Fibroblast of mammary gland (primary cell): Measurements from ENCODE around the gene MRPL42.

Experiments used
- DNase-seq: peaks from one replicate; pipeline ENCODE4 v3.0.0-alpha.2; 2010; ENCODE audit warnings: low read depth
- H3K4me3 ChIP-seq: 2 replicates; pipeline ENCODE4 v1.5.1; 2011; ENCODE audit warnings: low read depth, mild to moderate bottlenecking, low read length, moderate library complexity; ENCODE audit not compliant: control insufficient read depth
- TF ChIP-seq, protein P1 (sequence below): conservative IDR thresholded peaks from 2 replicates; pipeline ENCODE4 v1.5.1; 2011; ENCODE audit warnings: low read depth, low read length, inconsistent platforms; ENCODE audit not compliant: control insufficient read depth, insufficient read depth

MRPL42 gene

DNA sequence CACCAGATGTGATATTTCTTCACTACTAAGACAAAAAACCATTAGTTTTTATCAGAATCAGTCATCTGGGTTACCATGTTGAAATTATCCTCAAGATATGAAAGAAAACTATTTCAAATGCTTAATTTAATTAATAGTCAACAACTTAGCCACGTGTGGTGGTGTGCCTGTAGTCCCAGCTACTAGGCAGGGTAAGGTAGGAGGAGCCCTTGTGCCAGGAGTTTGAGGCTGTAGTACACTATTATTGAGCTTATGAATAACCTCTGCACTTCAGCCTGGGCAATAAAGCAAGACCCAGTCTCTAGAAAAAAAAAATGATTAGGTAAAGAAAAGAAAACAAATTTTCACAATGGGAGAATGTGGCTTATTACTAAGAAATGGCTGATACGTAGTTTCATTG lies 33.4 kb downstream of the MRPL42 start:
- TF ChIP-seq, protein P1, sequence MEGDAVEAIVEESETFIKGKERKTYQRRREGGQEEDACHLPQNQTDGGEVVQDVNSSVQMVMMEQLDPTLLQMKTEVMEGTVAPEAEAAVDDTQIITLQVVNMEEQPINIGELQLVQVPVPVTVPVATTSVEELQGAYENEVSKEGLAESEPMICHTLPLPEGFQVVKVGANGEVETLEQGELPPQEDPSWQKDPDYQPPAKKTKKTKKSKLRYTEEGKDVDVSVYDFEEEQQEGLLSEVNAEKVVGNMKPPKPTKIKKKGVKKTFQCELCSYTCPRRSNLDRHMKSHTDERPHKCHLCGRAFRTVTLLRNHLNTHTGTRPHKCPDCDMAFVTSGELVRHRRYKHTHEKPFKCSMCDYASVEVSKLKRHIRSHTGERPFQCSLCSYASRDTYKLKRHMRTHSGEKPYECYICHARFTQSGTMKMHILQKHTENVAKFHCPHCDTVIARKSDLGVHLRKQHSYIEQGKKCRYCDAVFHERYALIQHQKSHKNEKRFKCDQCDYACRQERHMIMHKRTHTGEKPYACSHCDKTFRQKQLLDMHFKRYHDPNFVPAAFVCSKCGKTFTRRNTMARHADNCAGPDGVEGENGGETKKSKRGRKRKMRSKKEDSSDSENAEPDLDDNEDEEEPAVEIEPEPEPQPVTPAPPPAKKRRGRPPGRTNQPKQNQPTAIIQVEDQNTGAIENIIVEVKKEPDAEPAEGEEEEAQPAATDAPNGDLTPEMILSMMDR, result no peak
- no peak for DNase-seq

DNA sequence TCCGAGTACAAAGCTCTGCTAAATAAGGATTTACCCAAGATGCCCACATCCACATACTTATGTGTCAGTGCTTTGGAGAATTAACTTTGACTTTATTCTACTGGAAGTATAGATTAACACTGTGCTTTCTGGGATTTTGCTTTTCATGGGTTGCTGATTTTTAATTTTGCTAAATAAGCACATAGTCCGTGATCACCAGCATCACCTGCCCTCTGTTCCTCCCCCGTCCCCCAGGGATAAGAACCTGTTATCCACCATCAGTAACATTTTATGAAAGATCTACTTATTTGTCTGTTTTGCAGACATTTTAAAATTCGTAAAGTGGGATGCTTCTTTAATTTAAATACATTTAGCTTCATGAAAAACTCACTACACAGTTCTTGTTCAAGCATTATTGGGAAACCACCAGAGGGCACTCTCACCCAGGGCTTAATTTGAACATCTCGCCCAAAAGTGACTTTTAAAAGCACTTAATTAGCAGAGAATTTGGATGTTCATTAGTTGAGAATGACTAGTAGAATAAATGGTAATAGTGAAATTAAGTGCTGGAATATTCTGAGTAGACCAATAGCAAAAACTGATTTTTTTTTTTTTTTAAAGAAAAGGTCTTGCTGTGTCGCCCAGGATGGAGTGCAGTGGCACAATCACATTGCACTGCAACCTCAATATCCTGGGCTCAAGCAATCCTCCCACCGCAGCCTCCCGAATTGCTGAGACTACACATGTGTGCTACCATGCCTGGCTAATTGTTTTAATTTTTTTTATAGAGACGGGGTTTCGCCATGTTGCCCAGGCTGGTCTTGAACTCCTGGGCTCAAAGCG lies 35.7 kb downstream of the MRPL42 start:
- TF ChIP-seq, protein P1, result peak; percentile 80
- H3K4me3 ChIP-seq, result no peak overlapping the region
- peak; percentile 55 for DNase-seq

More for the DNA sequence above, 33.4 kb downstream of the MRPL42 start:
- H3K4me3 ChIP-seq, result no peak overlapping the region

DNA sequence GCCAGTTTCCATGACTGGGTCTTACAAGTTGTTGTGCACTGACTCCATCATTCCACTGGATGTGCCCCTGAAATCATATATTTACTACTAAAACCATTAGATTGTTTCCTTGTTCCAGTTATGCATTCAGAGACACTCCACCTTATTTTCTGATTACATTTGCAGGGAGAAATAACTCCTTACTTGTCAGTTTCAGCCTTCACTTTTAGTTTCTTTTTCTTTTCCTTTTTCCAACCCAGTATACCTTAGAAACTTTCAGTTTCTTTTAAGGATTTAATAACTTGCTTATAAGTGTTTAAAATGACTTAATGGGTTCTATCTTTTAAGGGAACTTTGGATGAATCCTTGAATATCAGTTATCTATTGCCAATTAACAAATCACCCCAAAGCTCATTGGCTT lies 39.9 kb downstream of the MRPL42 start:
- H3K4me3 ChIP-seq, result no peak overlapping the region
- DNase-seq, result no peak
- TF ChIP-seq, protein P1, result no peak

DNA sequence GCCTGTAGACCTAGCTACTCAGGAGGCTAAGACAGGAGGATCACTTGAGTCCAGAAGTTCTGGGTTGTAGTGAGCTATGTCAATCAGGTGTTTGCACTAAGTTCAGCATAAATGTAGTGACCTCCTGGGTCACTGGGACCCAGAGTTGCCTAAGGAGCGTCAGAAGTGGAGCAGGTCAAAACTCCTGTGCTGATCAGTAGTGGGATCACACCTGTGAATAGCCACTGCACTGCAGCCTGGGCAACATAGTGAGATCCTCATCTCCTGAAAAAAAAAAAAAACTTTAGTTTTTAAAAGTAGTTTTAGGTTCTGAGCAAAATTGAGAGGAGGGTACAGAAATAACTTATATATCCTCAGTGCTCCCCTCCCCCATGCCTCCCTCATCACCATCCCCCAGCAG lies 42.2 kb downstream of the MRPL42 start:
- H3K4me3 ChIP-seq, result no peak overlapping the region
- TF ChIP-seq, protein P1, result no peak

DNA sequence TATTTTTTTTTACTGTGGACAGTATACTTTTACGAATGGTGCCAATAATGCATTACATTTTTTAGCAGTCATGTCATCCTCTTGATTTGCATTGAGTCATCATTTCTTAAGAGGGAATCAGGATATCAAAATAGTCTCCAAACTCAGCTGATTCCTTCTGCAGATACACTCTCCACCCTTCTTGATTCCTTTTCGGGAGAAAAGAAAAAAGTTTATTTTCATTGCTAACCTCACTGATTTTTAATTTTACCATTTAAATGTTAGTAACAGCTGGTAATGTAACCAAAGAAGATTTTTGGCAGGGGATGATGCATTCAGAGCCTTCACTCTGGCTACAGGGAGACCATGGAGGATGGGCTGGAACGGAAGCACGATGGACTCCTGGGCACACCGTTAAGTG lies 47.5 kb downstream of the MRPL42 start:
- no peak overlapping the region for H3K4me3 ChIP-seq
- DNase-seq, result peak; percentile 69
- TF ChIP-seq, protein P1, result no peak

More for the DNA sequence above, 42.2 kb downstream of the MRPL42 start:
- no peak for DNase-seq

DNA sequence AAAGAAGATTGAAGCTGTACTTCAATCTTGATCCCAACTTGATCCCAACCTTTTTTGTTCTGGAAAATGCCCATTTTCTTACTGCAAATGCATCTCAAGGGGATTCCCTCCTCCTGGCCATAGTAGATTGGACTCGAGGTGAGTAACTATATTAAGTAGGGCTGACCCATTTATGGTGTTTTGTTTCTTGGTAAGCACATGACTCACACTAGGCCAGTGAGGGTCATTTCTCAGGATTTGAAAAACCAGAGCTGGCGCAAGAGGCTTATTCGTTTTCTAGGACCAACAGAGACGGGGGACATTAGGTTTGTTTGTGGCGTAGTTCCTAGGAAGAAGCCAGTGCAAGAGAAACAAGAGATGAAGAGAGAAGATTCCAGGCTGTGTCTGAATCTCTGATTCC lies 51.4 kb downstream of the MRPL42 start:
- no peak overlapping the region for H3K4me3 ChIP-seq
- TF ChIP-seq, protein P1, result no peak
- DNase-seq, result peak; percentile 81
